IMR-90 (cell line): Measurements from ENCODE around the gene TEAD1. TPM values are rescaled to one million over a fixed set of nuclear protein-coding genes. Genes with fewer than 3 reads are reported as not detected.

ENCODE experiments used
- ATAC-seq: fragments of 200-7000 bp; cut with Tn5 transposase; 2 replicates; pipeline ENCODE4 v1.9.1; 2020; ENCODE audit warnings: low read depth, mild to moderate bottlenecking, moderate library complexity
- BruUV-seq: library from RNA; stranded (reverse); fragments of 400-500 nt; replicated peaks from 2 replicates; lab custom pipeline; 2021; lab: Mats Ljungman, UMichigan
- CTCF ChIA-PET: fragments of 300-600 bp; formaldehyde crosslinking; extraction: SDS; loops from one replicate; lab custom pipeline; 2021; ENCODE audit warnings: antibody characterized with exemption; lab: Yijun Ruan, JAX
- POLR2A ChIA-PET: fragments of 300-600 bp; sonication (Branson Sonifier 250); formaldehyde crosslinking; loops from one replicate; lab custom pipeline; 2022; ENCODE audit warnings: antibody characterized with exemption; ENCODE audit not compliant: unreplicated experiment; lab: Charles Lee
- DNase-seq: peaks from one replicate; pipeline ENCODE4 v3.0.0; 2013
- H2AFZ ChIP-seq: replicated peaks from 2 replicates; pipeline ENCODE3; 2013; ENCODE audit warnings: low read length, mild to moderate bottlenecking; ENCODE audit not compliant: poor library complexity
- H2AK5ac ChIP-seq: 2 replicates; pipeline ENCODE4 v1.6.1; 2013; ENCODE audit warnings: low read depth, low read length, inconsistent platforms
- H2AK9ac ChIP-seq: replicated peaks from 2 replicates; pipeline ENCODE3; 2013; ENCODE audit warnings: mild to moderate bottlenecking, low read depth, low read length, moderate library complexity; ENCODE audit not compliant: poor library complexity
- H2BK120ac ChIP-seq: 2 replicates; pipeline ENCODE4 v1.6.1; 2013; ENCODE audit warnings: low read depth, low read length, inconsistent platforms
- H2BK15ac ChIP-seq: 3 replicates; pipeline ENCODE4 v1.6.1; 2013; ENCODE audit warnings: low read depth, low read length, inconsistent platforms
- H2BK20ac ChIP-seq: 2 replicates; pipeline ENCODE4 v1.6.1; 2013; ENCODE audit warnings: low read depth, mild to moderate bottlenecking, inconsistent platforms, low read length, moderate library complexity
- H2BK5ac ChIP-seq: 2 replicates; pipeline ENCODE4 v1.6.1; 2013; ENCODE audit warnings: mild to moderate bottlenecking, low read depth, low read length, inconsistent platforms; ENCODE audit not compliant: poor library complexity, severe bottlenecking
- H3K14ac ChIP-seq: replicated peaks from 2 replicates; pipeline ENCODE4 v1.6.1; 2013; ENCODE audit warnings: low read depth, low read length, inconsistent platforms
- H3K18ac ChIP-seq: 2 replicates; pipeline ENCODE4 v1.6.1; 2013; ENCODE audit warnings: low read depth, low read length, control low read depth
- H3K23ac ChIP-seq: 2 replicates; pipeline ENCODE4 v1.6.1; 2013; ENCODE audit warnings: low read depth, low read length, inconsistent platforms
- H3K27ac ChIP-seq: 2 replicates; pipeline ENCODE4 v1.5.1; 2013; ENCODE audit warnings: mild to moderate bottlenecking, control low read depth, low read length; ENCODE audit not compliant: insufficient read depth
- H3K27me3 ChIP-seq: 2 replicates; pipeline ENCODE4 v1.6.1; 2013; ENCODE audit warnings: low read length; ENCODE audit not compliant: control insufficient read depth, insufficient read depth
- H3K36me3 ChIP-seq: 2 replicates; pipeline ENCODE4 v1.6.1; 2013; ENCODE audit warnings: low read length, mixed read lengths; ENCODE audit not compliant: control insufficient read depth, insufficient read depth
- H3K4ac ChIP-seq: 2 replicates; pipeline ENCODE4 v1.6.1; 2013; ENCODE audit warnings: low read depth, low read length, inconsistent platforms
- H3K4me1 ChIP-seq: 2 replicates; pipeline ENCODE4 v1.6.1; 2013; ENCODE audit warnings: low read length, mixed read lengths; ENCODE audit not compliant: control insufficient read depth, insufficient read depth
- H3K4me2 ChIP-seq: 2 replicates; pipeline ENCODE4 v1.6.1; 2013; ENCODE audit warnings: low read depth, mild to moderate bottlenecking, control low read depth, low read length, moderate library complexity
- H3K4me3 ChIP-seq: 2 replicates; pipeline ENCODE4 v1.5.1; 2013; ENCODE audit warnings: low read depth, mild to moderate bottlenecking, control low read depth, low read length, moderate library complexity; ENCODE audit not compliant: insufficient read depth
- H3K56ac ChIP-seq: 2 replicates; pipeline ENCODE4 v1.6.1; 2013; ENCODE audit warnings: low read length, inconsistent platforms; ENCODE audit not compliant: insufficient read depth; ENCODE audit errors: extremely low read depth
- H3K79me1 ChIP-seq, 2 experiments: 2 replicates each; pipeline ENCODE4 v1.6.1; 2013; ENCODE audit warnings: low read length in 2 of 2, inconsistent platforms in 1 of 2, low read depth in 1 of 2
- H3K9ac ChIP-seq: 2 replicates; pipeline ENCODE4 v1.6.1; 2013; ENCODE audit warnings: low read depth, low read length, control low read depth
- H3K9me1 ChIP-seq: 2 replicates; pipeline ENCODE4 v1.6.1; 2013; ENCODE audit warnings: low read length, inconsistent platforms; ENCODE audit not compliant: insufficient read depth
- H3K9me3 ChIP-seq: 2 replicates; pipeline ENCODE4 v1.6.1; 2013; ENCODE audit warnings: low read length; ENCODE audit not compliant: control insufficient read depth, insufficient read depth
- H4K20me1 ChIP-seq: 2 replicates; pipeline ENCODE4 v1.6.1; 2013; ENCODE audit warnings: low read length, inconsistent platforms; ENCODE audit not compliant: insufficient read depth
- H4K5ac ChIP-seq: 2 replicates; pipeline ENCODE4 v1.6.1; 2013; ENCODE audit warnings: mild to moderate bottlenecking, low read depth, low read length, control low read depth
- H4K8ac ChIP-seq, 2 experiments: 2 replicates each; pipeline ENCODE4 v1.6.1; 2013; ENCODE audit warnings: low read depth in 2 of 2, low read length in 2 of 2, control low read depth in 1 of 2, inconsistent platforms in 1 of 2
- H4K91ac ChIP-seq: 2 replicates; pipeline ENCODE4 v1.6.1; 2013; ENCODE audit warnings: low read depth, low read length, inconsistent platforms; ENCODE audit not compliant: insufficient read depth
- CEBPB ChIP-seq: IDR thresholded peaks from 2 replicates; pipeline ENCODE4 v1.6.1; 2012; ENCODE audit warnings: low read depth, low read length, improper control_type of control experiment
- FOS ChIP-seq: fragments of 150-350 bp; IDR thresholded peaks from 2 replicates; pipeline ENCODE4 v1.6.1; 2016; ENCODE audit warnings: low read depth, low read length
- MAZ ChIP-seq: IDR thresholded peaks from 2 replicates; pipeline ENCODE4 v1.6.1; 2012; ENCODE audit warnings: low read depth, mild to moderate bottlenecking, low read length, improper control_type of control experiment, moderate library complexity, borderline replicate concordance
- WGBS, 2 experiments: methylation state at CpG; one replicate each; pipeline versions ENCODE4 v1.1.5 to v1.1.7; 2013; ENCODE audit warnings: missing lambda C conversion rate in 2 of 2; ENCODE audit not compliant: insufficient read length in 1 of 2; ENCODE audit errors: extremely low coverage in 2 of 2; 5-methylcytosine and 5-hydroxymethylcytosine counted together
- dilution Hi-C: fragments of 300-500 bp; cut with HindIII; formaldehyde crosslinking; loops from one replicate; pipeline ENCODE4 v1.14.3; 2018; ENCODE audit warnings: low sequenced_read_pairs; ENCODE audit not compliant: unreplicated experiment
- in situ Hi-C: fragments of 300-500 bp; cut with MboI; formaldehyde crosslinking; loops from 3 replicates; pipeline ENCODE4 v1.14.3; 2019; ENCODE audit warnings: low sequenced_read_pairs, inconsistent platforms, mixed read lengths
- intact Hi-C: fragments of 100-400 bp; cut with micrococcal nuclease; formaldehyde crosslinking; loops from 2 replicates; pipeline ENCODE4 v1.10.0; 2022
- polyA plus RNA-seq, 3 experiments: library from polyadenylated mRNA; depleted of rRNA; stranded (reverse); fragments of >200 nt; gene quantifications; 2 replicates each; pipeline ENCODE4 v1.2.3, GENCODE V29; 2012; ENCODE audit warnings: low replicate concordance in 1 of 3
- total RNA-seq: library from RNA; depleted of rRNA; stranded (reverse); fragments of >200 nt; gene quantifications from 2 replicates; pipeline ENCODE4 v1.2.3, GENCODE V29; 2012
- TF ChIP-seq, protein P1 (sequence below): conservative IDR thresholded peaks from 2 replicates; pipeline ENCODE4 v1.5.1; 2012; ENCODE audit warnings: mild to moderate bottlenecking, low read depth, low read length, improper control_type of control experiment

TEAD1 gene
- total and polyA plus RNA-seq, 2 of the 4 experiments (the other 2 are of a cell fraction), result 51.8 to 69.2 TPM

DNA sequence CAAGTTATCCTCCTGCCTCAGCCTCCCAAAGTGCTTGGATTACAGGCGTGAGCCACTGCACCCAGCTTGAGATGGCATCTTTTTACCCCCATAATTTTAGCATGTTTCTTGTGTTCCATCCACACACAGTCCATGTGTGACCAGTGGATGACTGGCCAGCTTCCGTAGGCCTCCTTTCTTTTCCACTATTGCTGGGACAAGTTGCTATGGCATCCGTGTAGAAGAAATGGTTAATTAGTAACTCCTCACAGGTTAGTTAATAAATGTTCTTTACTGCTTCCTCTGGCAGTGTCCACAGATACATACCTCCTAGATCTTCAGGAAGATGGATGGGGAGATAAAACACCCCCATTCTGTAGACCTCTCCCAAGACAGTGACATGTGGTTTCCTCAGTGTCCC, 180.6 kb downstream of the TEAD1 start:
- ChIA-PET POLR2A (no interaction called here), CTCF (no interaction called here)
- H3K23ac ChIP-seq, result no peak overlapping the region
- no peak overlapping the region for H3K4me2 ChIP-seq
- peaks cover 86% of the 10 kb centered on the region for H4K20me1 ChIP-seq
- intact Hi-C loops, result no loop called here
- no peak overlapping the region for H4K91ac ChIP-seq
- H2BK20ac ChIP-seq, result no peak overlapping the region
- no peak overlapping the region for H2BK5ac ChIP-seq
- no peak overlapping the region for H3K27ac ChIP-seq
- no peak overlapping the region for H3K14ac ChIP-seq
- H3K4ac ChIP-seq, result no peak overlapping the region
- DNase-seq (no peak), ATAC-seq (no peak)
- H3K4me3 ChIP-seq, result no peak overlapping the region
- H3K18ac ChIP-seq, result no peak overlapping the region
- H4K5ac ChIP-seq, result no peak overlapping the region
- no peak overlapping the region for H2AK5ac ChIP-seq
- H4K8ac ChIP-seq, result no peak overlapping the region
- no peaks in the 10 kb centered on the region for H3K27me3 ChIP-seq
- no peak overlapping the region for H2AFZ ChIP-seq
- peaks cover 3% of the 10 kb centered on the region; the same call in 1 of the 2 replicates for H3K36me3 ChIP-seq
- H3K4me1 ChIP-seq, result peaks cover 8% of the 10 kb centered on the region
- no TSS peak for BruUV-seq
- H3K9ac ChIP-seq, result no peak overlapping the region
- H3K9me3 ChIP-seq, result no peaks in the 10 kb centered on the region
- no peak overlapping the region for H3K56ac ChIP-seq
- TF ChIP-seq MAZ (no peak), CEBPB (no peak), FOS (no peak)
- TF ChIP-seq, protein P1, sequence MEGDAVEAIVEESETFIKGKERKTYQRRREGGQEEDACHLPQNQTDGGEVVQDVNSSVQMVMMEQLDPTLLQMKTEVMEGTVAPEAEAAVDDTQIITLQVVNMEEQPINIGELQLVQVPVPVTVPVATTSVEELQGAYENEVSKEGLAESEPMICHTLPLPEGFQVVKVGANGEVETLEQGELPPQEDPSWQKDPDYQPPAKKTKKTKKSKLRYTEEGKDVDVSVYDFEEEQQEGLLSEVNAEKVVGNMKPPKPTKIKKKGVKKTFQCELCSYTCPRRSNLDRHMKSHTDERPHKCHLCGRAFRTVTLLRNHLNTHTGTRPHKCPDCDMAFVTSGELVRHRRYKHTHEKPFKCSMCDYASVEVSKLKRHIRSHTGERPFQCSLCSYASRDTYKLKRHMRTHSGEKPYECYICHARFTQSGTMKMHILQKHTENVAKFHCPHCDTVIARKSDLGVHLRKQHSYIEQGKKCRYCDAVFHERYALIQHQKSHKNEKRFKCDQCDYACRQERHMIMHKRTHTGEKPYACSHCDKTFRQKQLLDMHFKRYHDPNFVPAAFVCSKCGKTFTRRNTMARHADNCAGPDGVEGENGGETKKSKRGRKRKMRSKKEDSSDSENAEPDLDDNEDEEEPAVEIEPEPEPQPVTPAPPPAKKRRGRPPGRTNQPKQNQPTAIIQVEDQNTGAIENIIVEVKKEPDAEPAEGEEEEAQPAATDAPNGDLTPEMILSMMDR, result no peak
- H2AK9ac ChIP-seq, result peak overlapping the region; percentile 15
- H2BK120ac ChIP-seq, result no peak overlapping the region
- H2BK15ac ChIP-seq, result no peak overlapping the region
- H3K79me1 ChIP-seq, result peaks cover 62 to 97% of the 10 kb centered on the region in 2 experiments
- dilution Hi-C loops, result no loop called here
- in situ Hi-C loops, result no loop called here
- no CpG with 5 or more reads among the region's 3 CpGs for WGBS, 2 experiments
- H3K9me1 ChIP-seq, result peaks cover 26% of the 10 kb centered on the region
